HepG2 (cell line): ENCODE measurements around the gene PRR22. TPM values are rescaled to one million over a fixed set of nuclear protein-coding genes. Genes with fewer than 3 reads are reported as not detected.

ENCODE experiments used
- ARID4A ChIP-seq: sonication (generic); formaldehyde crosslinking; IDR thresholded peaks from 2 replicates; pipeline ENCODE4 v1.5.0; 2020; ENCODE audit warnings: mild to moderate bottlenecking, missing genetic modification reagents, borderline replicate concordance
- CAMTA2 ChIP-seq: sonication (generic); formaldehyde crosslinking; IDR thresholded peaks from 2 replicates; pipeline ENCODE4 v1.4.0; 2020; ENCODE audit warnings: mild to moderate bottlenecking, missing genetic modification reagents, borderline replicate concordance
- CEBPB ChIP-seq: IDR thresholded peaks from 2 replicates; pipeline ENCODE4 v1.6.1; 2011; ENCODE audit warnings: low read depth, low read length, improper control_type of control experiment, borderline replicate concordance
- CENPBD1 ChIP-seq: sonication (generic); formaldehyde crosslinking; IDR thresholded peaks from 2 replicates; pipeline ENCODE4 v1.8.0; 2022; ENCODE audit warnings: missing genetic modification reagents, low read depth, mild to moderate bottlenecking, borderline replicate concordance
- EZH2 ChIP-seq: conservative IDR thresholded peaks from 2 replicates; pipeline ENCODE4 v1.6.1; 2012; ENCODE audit warnings: mild to moderate bottlenecking, low read depth, low read length, moderate library complexity
- GATA4 ChIP-seq: sonication (generic); IDR thresholded peaks from 2 replicates; pipeline ENCODE4 v1.6.1; 2016; ENCODE audit warnings: antibody characterized with exemption, low read depth, borderline replicate concordance
- HIVEP1 ChIP-seq: sonication (generic); formaldehyde crosslinking; IDR thresholded peaks from 2 replicates; pipeline ENCODE4 v1.4.0; 2020; ENCODE audit warnings: mild to moderate bottlenecking, missing genetic modification reagents
- JUNB ChIP-seq: sonication (generic); formaldehyde crosslinking; IDR thresholded peaks from 2 replicates; pipeline ENCODE4 v1.8.0; 2022; ENCODE audit warnings: missing genetic modification reagents, mild to moderate bottlenecking, borderline replicate concordance
- MED1 ChIP-seq: sonication (generic); formaldehyde crosslinking; IDR thresholded peaks from 2 replicates; pipeline ENCODE4 v1.4.0; 2020; ENCODE audit warnings: missing genetic modification reagents
- PCBP1 ChIP-seq: fragments of 200-400 bp; formaldehyde crosslinking; IDR thresholded peaks from 2 replicates; pipeline ENCODE4 v1.6.1; 2017; ENCODE audit warnings: mild to moderate bottlenecking, low read depth, low read length, borderline replicate concordance
- PHF8 ChIP-seq: sonication (generic); formaldehyde crosslinking; IDR thresholded peaks from 2 replicates; pipeline ENCODE4 v1.5.0; 2020; ENCODE audit warnings: missing genetic modification reagents
- SMAD9 ChIP-seq: sonication (generic); formaldehyde crosslinking; IDR thresholded peaks from 2 replicates; pipeline ENCODE4 v1.5.1; 2020; ENCODE audit warnings: mild to moderate bottlenecking, missing genetic modification reagents
- SNAI1 ChIP-seq: sonication (generic); formaldehyde crosslinking; IDR thresholded peaks from 2 replicates; pipeline ENCODE4 v1.5.0; 2020; ENCODE audit warnings: mild to moderate bottlenecking, missing genetic modification reagents, borderline replicate concordance
- TBX2 ChIP-seq: sonication (generic); formaldehyde crosslinking; IDR thresholded peaks from 2 replicates; pipeline ENCODE4 v1.5.0; 2020; ENCODE audit warnings: missing genetic modification reagents, mild to moderate bottlenecking, borderline replicate concordance
- ZNF234 ChIP-seq: sonication (generic); formaldehyde crosslinking; conservative IDR thresholded peaks from 2 replicates; pipeline ENCODE4 v1.5.1; 2020; ENCODE audit warnings: mild to moderate bottlenecking, missing genetic modification reagents
- ZNF441 ChIP-seq: sonication (generic); formaldehyde crosslinking; IDR thresholded peaks from 2 replicates; pipeline ENCODE4 v1.7.0; 2021; ENCODE audit warnings: missing genetic modification reagents, borderline replicate concordance
- ZNF556 ChIP-seq: sonication (generic); formaldehyde crosslinking; IDR thresholded peaks from 2 replicates; pipeline ENCODE4 v1.4.0; 2020; ENCODE audit warnings: mild to moderate bottlenecking, missing genetic modification reagents, borderline replicate concordance
- ZNF558 ChIP-seq: sonication (generic); formaldehyde crosslinking; IDR thresholded peaks from 2 replicates; pipeline ENCODE4 v1.9.0; 2022; ENCODE audit warnings: mild to moderate bottlenecking, missing genetic modification reagents, borderline replicate concordance
- ZNF674 ChIP-seq: sonication (generic); formaldehyde crosslinking; IDR thresholded peaks from 2 replicates; pipeline ENCODE4 v1.5.0; 2020; ENCODE audit warnings: low read depth, mild to moderate bottlenecking, missing genetic modification reagents
- ZNF788 ChIP-seq: sonication (generic); formaldehyde crosslinking; IDR thresholded peaks from 2 replicates; pipeline ENCODE4 v1.5.0; 2020; ENCODE audit warnings: mild to moderate bottlenecking, missing genetic modification reagents, borderline replicate concordance
- polyA plus RNA-seq, 8 experiments: library from polyadenylated mRNA; depleted of rRNA in 3 of 8; stranded (reverse) in 7 of 8; unstranded in 1 of 8; fragments of >200 nt; fragmentation: Illumina TruSeq in 4 of 8; extraction: Trizol in 4 of 8; gene quantifications; 2 replicates each; pipeline versions ENCODE4 v1.2.1 to v1.2.3, GENCODE V29; 2011 to 2016; ENCODE audit warnings: low read depth in 4 of 8, missing spikeins in 1 of 8, mixed read lengths in 1 of 8; ENCODE audit not compliant: insufficient read depth in 1 of 8
- total RNA-seq, 5 experiments: library from RNA; depleted of rRNA; stranded (reverse); fragments of >200 nt; fragmentation: Illumina TruSeq; extraction: Trizol; gene quantifications; 2 replicates each; pipeline ENCODE4 v1.2.3, GENCODE V29; 2016; ENCODE audit warnings: low read depth in 1 of 5
- TF ChIP-seq, protein P1 (sequence below): sonication (generic); formaldehyde crosslinking; IDR thresholded peaks from 2 replicates; pipeline ENCODE4 v1.4.0; 2020; ENCODE audit warnings: missing genetic modification reagents

PRR22 gene
- total and polyA plus RNA-seq, 2 of the 13 experiments (the other 11 are each of a cell fraction or from before 2014, with no cell fraction given), result 0.84 to 2.3 TPM

GRCh38 chr19:5800361-5801270 lies 16.1 kb upstream of the PRR22 start (continued):
- TF ChIP-seq, protein P1, sequence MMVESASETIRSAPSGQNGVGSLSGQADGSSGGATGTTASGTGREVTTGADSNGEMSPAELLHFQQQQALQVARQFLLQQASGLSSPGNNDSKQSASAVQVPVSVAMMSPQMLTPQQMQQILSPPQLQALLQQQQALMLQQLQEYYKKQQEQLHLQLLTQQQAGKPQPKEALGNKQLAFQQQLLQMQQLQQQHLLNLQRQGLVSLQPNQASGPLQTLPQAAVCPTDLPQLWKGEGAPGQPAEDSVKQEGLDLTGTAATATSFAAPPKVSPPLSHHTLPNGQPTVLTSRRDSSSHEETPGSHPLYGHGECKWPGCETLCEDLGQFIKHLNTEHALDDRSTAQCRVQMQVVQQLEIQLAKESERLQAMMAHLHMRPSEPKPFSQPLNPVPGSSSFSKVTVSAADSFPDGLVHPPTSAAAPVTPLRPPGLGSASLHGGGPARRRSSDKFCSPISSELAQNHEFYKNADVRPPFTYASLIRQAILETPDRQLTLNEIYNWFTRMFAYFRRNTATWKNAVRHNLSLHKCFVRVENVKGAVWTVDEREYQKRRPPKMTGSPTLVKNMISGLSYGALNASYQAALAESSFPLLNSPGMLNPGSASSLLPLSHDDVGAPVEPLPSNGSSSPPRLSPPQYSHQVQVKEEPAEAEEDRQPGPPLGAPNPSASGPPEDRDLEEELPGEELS (CRISPR knock-in tag), result 0 out of 2 replicates have a peak, but pooled peaks have one; percentile 15
- no peak for TF ChIP-seq ZNF556 (CRISPR knock-in tag)
- TF ChIP-seq PHF8 (CRISPR knock-in tag), result no peak
- peak; percentile 23; the same call in 1 of the 2 replicates for TF ChIP-seq HIVEP1 (CRISPR knock-in tag)
- no peak for TF ChIP-seq CAMTA2
- TF ChIP-seq CENPBD1, result no peak
- no peak; the same call in 1 of the 2 replicates for TF ChIP-seq TBX2
- TF ChIP-seq GATA4, result no peak
- TF ChIP-seq EZH2, result no peak
- peak; percentile 46; the same call in 1 of the 2 replicates for TF ChIP-seq MED1 (CRISPR knock-in tag)
- no peak for TF ChIP-seq ZNF674 (CRISPR knock-in tag)
- TF ChIP-seq ARID4A (CRISPR knock-in tag), result peak; percentile 39; the same call in 1 of the 2 replicates
- TF ChIP-seq ZNF788, result peak; percentile 49; the same call in 1 of the 2 replicates
- no peak for TF ChIP-seq ZNF441 (CRISPR knock-in tag)
- TF ChIP-seq SNAI1 (CRISPR knock-in tag), result no peak
- no peak for TF ChIP-seq ZNF234 (CRISPR knock-in tag)
- no peak for TF ChIP-seq SMAD9 (CRISPR knock-in tag)
- TF ChIP-seq JUNB (CRISPR knock-in tag), result no peak
- no peak for TF ChIP-seq ZNF558 (CRISPR knock-in tag)
- TF ChIP-seq PCBP1, result no peak
- peak; percentile 59; the same call in 1 of the 2 replicates for TF ChIP-seq CEBPB
